Lung microvascular endothelial cell (primary cell): ENCODE measurements around the gene RGMB. TPM values are rescaled to one million over a fixed set of nuclear protein-coding genes. Genes with fewer than 3 reads are reported as not detected.

Experiments used
- DNase-seq, 2 donors: peaks; one replicate each; pipeline versions ENCODE4 v3.0.0 to v3.0.0-alpha.2; 2010; ENCODE audit warnings: low read depth in 2 of 2
- total RNA-seq: library from RNA; depleted of rRNA; stranded (reverse); fragments of >200 nt; gene quantifications from 2 replicates; pipeline ENCODE4 v1.2.1, GENCODE V29; 2014

The RGMB gene
- total RNA-seq, 1 donor from 2014 or later: 6.3 TPM

DNA sequence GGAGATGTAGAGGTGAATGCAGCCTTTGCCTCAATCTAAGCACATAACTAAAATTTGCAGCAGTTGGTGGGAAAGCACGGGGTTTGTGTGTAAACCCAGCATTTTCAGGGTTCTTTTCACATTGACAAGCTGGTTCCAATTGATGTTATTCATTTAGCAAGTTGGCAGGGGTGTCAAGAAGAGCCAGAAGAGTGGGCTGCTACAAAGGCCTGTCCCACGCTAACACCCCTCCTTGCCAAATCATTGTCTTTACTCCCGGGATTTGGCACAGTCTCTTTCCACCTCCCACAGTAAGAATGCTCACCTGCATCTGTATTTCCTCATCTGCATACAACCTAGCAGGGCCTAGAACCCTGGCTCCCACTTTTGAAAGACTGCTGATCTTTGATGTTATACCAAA lies 11.8 kb downstream of the RGMB start:
- DNase-seq: no peak

DNA sequence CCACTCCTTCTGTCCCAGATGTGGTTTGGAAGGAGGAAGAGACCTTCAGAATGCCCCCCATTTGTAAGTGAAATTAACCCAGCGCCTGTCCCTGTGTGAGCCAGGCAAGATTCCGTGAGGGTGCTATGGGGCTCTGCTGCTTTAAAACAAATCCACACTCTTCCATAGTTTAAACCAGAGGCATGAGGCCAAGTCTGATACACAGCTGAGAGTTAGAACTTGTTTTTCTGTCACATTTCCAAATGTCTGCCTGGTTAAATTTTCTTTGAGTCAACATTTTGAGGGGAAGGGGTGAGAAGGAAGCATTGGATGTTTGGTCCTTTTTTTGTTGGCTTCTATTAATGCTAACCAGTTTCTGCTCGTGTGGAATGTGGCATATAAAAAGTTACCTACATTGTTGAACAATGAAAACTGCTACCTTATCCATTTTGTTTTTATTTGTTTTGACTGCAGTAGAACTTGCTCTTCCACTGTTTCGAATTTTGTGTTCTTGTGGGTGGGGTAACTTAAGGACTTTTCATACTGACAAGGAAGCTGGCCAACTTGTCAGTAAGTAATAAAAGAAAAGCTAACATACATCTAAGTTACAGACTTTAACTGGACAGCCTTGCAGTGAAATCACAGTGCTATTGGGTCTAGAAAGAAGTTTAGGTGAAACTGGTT lies 12.9 kb downstream of the RGMB start:
- DNase-seq: no peak

DNA sequence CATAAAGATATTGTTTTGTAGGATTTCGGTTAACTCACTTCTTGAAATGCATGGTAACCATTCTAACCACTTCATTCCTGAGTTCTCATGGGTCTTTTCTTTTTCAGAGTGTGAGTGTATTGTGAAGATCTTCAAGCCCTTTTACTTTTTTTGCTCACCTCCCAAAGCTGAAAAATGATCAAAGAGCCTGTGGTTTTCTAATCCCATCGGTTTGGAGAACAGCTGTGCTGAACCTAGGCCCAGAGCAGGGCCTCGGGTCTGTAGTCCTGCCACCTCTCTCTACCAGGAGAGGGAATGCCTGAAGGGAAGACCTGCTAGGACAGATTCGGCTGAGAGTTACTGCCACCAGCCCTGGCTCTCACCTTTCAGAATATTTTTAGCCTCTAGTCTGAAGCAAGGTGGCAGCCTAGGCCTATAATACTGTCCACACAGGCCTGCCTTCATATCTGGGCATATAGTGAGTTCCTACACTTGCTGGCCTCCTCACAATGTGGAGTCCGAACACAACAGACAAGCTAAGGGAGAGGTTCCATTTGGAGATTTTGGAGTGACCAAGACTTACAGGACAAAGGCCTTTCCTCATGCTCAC lies 13.8 kb downstream of the RGMB start:
- DNase-seq: no peak

DNA sequence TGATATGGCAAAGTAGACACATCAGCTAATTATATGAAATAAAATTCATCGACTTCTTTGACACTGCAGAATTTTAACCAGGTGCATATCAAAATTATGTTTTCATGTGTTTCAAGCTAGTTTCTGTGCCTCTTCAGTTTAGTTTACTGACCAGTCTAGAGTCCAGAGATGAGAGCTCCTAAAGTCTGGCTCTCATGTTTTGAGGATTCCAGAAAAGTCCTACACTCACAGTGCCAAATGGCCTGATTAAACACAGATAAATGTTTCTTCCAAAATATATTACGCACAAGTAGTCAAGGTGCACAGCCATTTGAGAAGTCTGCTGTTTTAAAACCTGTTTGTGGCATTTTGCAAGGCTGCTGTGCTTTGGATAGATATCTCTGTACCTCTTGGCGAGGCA lies 15.6 kb downstream of the RGMB start:
- no peak for DNase-seq

DNA sequence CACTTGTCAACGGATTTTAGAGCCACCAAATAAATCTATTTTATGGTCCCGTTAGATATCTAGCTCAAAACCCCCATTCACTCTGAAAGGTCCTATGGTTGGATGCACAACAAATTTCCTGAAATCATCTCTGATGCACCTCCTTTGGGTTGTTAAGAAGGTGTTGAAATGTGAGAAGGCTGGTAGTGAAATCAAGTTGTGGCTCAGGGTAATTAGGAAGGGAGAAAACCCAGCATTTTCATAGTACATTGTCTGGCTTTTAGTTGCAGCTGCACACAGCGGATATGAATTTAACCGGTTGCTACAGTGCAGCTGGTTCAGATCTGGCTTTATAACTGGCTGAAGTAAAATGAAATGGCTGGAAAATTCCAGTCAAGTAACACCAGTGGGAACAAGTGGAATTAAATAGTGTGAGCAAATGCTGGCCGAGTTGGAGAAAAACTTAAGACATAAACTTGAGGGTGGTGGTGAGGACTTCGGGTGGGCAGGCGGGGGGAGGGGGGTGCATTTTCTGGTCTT lies 17.6 kb downstream of the RGMB start:
- DNase-seq: no peak

DNA sequence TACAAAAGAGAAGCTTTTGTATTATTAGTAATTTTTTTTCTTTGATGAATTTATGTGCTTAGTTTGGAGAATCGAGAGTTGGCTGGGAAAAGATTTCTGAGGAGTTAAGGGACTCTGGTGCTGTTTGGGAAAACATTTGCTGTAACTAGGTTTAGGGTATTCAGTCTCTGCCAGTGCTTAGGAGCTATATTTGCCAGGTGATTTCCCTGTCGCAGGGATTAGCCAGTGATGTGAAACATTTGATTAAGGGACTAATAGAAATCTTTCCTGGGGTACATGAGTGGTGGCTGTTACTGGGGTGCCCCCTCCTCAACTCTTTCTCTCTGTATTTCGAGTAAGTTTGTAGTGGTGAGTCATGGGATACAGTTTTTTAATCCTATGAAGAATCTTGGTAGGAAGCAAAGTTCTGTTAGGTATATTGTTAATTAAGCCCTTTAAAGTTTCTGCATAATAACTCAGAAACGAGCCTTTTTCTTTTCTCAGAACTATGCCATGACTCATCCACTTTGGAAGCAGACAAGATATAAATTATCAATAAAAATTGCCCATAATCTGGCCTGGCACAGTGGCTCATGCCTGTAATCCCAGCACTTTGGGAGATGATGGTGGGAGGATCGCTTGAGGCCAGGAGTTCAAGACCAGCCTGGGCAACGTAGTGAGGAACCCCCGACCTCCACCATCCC lies 18.6 kb downstream of the RGMB start:
- DNase-seq: no peak

DNA sequence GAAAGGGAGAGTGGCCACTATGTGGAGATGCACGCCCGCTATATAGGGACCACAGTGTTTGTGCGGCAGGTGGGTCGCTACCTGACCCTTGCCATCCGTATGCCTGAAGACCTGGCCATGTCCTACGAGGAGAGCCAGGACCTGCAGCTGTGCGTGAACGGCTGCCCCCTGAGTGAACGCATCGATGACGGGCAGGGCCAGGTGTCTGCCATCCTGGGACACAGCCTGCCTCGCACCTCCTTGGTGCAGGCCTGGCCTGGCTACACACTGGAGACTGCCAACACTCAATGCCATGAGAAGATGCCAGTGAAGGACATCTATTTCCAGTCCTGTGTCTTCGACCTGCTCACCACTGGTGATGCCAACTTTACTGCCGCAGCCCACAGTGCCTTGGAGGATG lies 19.8 kb downstream of the RGMB start:
- DNase-seq: no peak

DNA sequence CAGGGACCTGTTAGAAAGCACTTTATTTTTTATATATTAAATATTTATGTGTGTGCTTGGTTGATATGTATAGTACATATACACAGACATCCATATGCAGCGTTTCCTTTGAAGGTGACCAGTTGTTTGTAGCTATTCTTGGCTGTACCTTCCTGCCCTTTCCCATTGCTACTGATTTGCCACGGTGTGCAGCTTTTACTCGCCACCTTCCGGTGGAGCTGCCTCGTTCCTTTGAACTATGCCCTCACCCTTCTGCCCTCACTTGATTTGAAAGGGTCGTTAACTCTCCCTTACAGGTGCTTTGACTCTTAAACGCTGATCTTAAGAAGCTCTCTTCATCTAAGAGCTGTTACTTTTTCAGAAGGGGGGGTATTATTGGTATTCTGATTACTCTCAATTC lies 20.5 kb downstream of the RGMB start:
- no peak for DNase-seq

DNA sequence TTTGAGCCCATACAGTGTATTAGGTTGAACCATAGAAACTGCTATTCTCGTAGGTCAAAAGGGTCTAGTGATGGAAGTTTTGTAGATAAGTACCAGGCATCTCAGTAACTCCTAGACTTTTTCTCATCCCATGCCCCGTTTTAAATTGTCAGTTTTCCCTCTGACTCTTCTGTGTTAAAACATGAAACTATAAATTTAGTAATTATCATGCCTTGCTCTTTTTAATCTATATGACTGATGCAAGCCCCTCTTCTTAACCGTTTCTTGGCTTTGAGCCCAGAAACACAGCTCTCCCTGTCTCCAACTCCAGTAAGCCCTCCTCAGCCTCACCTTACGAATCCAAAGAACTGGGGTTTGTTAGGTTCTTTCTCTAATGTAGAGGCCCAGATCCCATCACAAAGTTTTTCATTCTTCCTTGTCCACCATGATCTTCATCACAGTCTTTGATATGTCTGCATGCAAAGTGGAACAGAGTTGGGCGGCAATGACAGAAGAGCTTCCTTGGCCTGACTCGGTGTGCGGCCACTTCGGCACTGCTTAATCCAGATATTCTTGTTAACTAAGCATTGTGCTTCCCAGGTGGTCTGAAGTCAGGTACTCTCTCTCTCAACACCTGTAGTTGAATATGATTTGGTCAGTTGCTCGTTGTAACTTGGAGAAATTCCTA lies 21.1 kb downstream of the RGMB start:
- DNase-seq: no peak

DNA sequence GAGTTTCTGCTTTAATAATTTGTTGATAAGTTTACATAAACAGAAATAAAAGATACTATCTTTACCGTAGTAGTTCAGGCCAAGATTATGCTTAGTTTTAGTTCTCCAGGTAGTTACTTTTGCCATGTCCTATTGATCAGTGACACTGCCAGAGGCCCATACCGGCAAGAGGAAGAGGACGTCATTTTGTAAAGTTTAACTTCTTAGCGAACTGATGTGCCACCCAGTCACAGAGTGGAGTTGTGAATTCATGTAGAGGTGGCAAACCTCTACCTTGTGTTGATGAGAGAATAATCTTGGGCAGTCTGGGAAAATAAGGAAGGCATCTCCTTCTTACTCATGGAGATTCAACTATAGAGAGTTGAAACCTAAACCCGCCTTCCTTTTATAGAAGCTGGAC lies 21.8 kb downstream of the RGMB start:
- DNase-seq: no peak

DNA sequence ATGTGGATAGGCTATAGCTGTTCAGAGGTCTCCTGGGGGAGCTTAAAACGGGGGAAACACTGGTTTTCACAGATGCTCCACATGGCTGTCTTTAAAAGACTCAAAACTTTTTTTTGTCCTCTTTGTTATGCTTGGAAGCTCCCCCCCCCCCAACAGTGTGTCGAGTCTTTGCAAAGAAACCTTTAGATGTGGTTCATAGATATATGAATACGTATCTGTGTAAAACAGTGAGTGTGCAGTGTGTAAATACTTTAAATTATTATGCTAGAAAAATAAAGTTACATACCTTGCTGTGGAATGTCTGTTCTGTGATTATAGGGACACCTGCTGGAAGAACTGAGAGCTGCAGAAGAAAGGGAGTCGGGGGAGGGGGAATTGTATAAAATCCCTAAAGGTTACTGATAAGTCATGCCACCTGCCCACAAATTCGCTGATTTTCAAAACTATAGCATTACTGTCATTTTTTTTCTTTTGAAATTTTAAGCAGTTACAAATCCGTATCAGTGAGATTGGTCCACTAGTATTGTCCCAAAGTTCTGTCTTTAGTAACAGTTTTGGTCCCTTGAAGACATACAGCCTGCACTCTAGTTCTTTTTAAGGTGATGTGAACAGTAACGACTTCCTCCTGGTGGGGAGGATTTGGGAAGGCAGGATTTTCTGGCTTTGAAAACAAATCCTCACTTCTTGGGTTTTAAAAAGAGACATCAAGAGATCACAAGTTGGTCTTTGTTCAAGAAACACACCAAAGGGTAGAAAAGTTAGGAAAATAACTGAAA lies 22.9 kb downstream of the RGMB start:
- peak; percentile 67 to 71 for DNase-seq

DNA sequence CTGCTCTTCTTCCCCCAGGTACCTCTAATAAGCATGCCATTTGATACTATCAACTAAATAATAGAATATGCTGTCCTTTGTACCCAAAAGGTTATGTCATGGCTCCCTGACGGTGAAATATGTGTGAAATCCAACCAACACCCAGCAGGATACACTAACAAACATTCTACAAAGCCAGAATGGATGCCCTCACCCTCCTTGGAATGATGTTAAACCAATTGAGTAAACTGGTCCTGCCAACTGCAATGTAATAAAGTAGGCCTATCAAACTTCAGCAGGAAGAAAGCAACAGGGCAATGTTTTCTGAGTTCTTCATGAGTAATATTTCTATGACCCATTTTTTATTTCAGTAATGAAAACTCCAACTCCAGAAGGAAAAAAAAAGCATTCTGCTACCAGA lies 24.9 kb downstream of the RGMB start:
- no peak for DNase-seq

DNA sequence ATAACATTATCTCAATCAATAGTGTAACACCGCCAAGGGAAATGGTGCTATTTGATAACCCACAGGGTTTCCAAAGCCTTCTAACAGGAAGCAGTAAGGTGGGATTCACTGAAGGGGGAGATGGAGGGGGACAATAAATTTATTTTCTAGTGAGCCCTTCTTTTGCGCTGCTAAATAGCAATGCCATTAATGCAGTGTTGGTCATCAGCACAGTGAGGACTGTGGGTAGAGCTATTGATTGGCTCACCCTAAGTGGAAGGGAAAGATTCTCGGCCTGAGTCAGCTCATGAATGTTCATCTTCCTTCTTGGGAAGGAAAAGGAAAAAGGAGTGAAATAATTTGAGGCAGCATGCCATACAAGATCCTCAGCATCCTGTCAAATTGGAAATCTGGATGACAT lies 25.4 kb downstream of the RGMB start:
- no peak for DNase-seq

DNA sequence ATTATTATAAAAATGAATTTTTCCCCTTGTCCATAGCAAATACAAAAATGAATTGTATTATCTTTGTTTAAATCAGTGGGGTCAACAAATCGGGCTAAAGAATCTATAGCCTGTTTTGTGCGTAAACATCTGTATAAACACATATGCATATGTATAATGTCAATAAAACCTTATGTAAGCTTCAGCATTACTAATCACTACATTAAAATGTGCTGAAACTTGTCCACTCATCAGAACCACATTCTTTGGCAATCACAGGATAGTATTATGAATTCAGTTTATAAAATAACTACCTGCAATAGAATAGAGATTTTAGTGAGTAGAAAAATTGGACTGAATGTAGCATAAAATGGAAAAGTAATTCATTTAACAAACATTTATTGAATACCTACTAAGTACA lies 30.6 kb downstream of the RGMB start:
- DNase-seq: no peak

DNA sequence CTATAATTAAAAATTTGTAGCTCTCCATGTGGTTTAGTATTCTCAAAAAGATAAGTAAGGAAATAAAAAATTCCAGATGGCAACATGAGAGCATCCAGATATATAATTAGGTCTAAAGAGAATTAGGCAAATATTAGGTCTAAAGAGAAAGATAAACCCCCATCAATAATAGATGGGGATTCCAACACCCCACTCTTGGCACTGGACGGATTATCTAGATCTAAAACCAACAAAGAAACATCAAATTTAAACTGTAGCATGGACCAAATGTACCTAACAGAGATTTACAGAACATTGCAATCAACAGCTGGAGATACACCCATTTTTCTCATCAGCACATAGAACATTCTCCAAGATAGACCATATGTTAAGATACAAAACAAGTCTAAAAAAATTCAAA lies 31.6 kb downstream of the RGMB start:
- DNase-seq: no peak

DNA sequence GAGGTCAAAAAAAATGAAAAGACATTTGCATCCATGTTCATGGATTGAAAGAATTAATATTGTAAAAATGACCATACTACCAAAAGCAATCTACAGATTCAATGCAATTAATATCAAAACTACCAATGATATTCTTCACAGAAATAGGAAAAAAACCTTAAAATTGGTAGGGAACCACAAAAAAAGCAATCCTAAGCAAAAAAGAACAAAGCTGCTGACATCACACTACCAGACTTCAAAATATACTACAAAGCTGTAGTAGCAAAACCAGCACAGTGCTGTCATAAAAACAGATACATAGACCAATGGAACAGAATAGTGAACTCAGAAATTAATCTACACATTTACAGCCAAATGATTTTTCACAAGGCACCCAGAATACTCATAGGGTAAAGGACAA lies 34.3 kb downstream of the RGMB start:
- DNase-seq: no peak

DNA sequence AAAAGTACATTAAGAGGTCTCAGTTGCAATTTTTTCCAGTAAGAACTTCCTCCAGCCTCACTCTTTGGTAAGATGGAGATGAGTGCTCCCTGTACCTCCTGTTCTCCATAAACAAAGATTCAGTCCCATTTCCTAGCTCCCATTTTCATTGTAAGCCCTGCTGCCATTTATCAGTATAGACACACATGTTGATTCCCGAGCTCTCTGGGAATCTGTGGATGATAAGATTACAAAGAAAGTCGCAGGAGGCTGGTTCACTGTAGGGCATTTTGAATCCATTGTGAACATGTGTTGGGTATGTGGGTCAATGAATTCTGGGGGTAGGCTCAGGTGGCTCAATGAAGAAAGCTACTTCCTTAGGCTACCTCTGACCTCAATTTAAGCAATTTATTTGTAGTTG lies 36.7 kb downstream of the RGMB start:
- DNase-seq: no peak

DNA sequence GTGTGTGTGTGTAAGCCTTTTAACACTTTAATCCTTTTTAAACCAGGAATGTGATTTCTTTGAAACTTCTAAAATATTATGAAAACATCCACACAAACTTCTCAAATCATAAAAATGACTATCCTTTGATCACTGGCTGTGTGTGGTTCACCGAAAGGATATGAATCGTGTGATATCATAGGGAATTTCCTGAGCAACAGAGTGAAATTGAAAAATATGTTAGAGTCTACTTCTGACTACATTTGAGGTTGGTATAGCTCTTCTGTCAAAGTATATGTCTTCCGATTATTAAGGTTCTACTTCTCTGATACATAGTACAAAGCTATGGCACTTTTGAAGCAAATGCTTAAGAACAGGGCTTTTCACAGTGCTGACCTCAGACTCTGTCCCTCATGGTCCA lies 40.3 kb downstream of the RGMB start:
- DNase-seq: no peak

DNA sequence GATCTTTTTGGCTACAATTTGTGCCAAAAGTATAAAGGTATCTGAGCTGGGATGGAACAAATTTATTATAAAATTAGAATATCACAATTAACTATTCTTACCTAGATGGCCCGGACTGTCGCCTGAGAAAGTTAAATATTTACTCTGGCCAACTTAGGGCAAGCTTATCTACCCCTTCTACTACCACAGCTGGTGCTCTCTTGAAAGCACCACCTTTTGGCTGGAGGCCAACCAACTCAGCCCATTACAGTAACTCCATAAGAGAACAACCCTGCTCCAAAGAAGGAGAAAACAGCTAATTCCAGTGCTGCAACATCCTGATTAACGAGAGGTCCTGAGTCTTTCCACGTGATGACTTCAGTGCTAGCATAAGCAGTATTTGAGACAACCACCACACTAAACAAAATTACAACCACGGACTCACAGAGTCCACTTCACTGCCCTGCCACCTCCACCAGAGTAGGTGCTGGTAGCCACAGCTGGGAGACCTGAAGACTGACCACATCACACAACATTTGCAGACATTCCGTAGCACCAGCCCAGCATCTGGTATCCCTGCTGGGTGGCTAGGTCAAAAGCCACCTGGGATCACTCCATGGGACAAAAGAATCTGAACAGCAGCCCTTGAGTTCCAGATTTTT lies 43.2 kb downstream of the RGMB start:
- no peak for DNase-seq

DNA sequence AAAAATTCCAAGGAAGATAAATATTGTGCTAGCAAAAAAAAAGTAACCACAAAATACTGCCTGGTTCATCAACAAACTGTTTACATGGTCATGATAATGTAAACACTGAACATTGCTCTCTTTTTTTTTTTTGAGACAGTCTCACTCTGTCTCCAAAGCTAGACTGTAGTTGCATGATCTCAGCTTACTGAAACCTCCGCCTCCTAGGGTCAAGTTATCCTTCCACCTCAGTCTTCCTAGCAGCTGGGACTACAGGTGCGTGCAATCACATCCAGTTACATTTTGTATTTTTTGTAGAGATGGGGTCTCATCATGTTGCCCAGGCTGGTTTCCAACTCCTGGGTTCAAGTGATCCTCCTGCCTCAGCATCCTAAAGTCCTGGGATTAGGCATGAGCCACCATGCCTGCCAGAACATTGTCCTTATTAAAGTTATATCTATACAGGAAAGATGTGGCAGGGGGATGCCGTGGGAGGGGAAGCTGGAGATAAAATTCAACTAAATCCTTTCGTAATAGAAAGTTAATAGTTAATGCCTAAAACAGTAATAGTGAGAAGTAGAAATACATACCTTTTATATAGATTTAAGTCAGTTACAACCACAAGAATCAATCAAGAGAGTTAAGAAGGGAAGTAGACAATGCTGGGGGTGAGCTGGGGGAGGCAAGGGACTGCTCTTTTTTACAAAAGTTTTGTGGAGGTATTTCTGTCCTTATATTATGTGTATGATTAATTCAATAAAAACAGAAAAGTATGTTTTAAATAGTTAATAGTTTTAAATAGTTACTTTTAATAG lies 52.3 kb downstream of the RGMB start:
- no peak for DNase-seq
